Fibroblast of pulmonary artery (primary cell): ENCODE data around the gene SPHK1.

ENCODE experiments used
- DNase-seq: peaks from one replicate; pipeline ENCODE4 v3.0.0-alpha.2; 2010; ENCODE audit warnings: low read depth
- H3K4me3 ChIP-seq: replicated peaks from 2 replicates; pipeline ENCODE4 v1.5.1; 2011; ENCODE audit warnings: low read depth, mild to moderate bottlenecking, control low read depth, low read length, moderate library complexity
- TF ChIP-seq, protein P1 (sequence below): IDR thresholded peaks from 2 replicates; pipeline ENCODE4 v1.5.1; 2011; ENCODE audit warnings: mild to moderate bottlenecking, control low read depth, low read length, inconsistent platforms; ENCODE audit errors: missing control alignments

The SPHK1 gene

GRCh38 chr17:76404976-76405563, 20.7 kb downstream of the SPHK1 start:
- no peak for DNase-seq
- no peak overlapping the region for H3K4me3 ChIP-seq
- TF ChIP-seq, protein P1, sequence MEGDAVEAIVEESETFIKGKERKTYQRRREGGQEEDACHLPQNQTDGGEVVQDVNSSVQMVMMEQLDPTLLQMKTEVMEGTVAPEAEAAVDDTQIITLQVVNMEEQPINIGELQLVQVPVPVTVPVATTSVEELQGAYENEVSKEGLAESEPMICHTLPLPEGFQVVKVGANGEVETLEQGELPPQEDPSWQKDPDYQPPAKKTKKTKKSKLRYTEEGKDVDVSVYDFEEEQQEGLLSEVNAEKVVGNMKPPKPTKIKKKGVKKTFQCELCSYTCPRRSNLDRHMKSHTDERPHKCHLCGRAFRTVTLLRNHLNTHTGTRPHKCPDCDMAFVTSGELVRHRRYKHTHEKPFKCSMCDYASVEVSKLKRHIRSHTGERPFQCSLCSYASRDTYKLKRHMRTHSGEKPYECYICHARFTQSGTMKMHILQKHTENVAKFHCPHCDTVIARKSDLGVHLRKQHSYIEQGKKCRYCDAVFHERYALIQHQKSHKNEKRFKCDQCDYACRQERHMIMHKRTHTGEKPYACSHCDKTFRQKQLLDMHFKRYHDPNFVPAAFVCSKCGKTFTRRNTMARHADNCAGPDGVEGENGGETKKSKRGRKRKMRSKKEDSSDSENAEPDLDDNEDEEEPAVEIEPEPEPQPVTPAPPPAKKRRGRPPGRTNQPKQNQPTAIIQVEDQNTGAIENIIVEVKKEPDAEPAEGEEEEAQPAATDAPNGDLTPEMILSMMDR: no peak

DNA sequence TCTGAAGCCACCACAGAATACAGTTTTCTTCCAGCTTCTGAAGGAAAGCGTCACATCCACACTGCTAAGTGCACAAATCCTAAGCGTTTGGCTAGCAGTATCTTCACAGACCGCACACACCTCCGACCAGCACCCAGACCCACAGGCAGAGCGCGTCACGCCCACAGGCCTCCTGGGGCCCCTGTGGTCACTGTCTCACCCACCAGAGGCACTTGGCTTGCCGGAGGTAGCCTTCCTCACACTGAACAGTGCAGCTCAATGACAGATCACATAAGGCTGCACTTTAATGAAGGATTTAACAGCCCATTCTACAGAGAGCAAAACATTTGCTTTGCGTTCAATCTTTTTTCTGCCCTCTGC, 21.2 kb downstream of the SPHK1 start:
- no peak for DNase-seq
- TF ChIP-seq, protein P1: no peak
- no peak overlapping the region for H3K4me3 ChIP-seq

- DNase-seq: no peak
- H3K4me3 ChIP-seq: no peak overlapping the region
- TF ChIP-seq, protein P1: no peak
These were observed 21.7 kb downstream of the SPHK1 start for GRCh38 chr17:76405967-76406647.

DNA sequence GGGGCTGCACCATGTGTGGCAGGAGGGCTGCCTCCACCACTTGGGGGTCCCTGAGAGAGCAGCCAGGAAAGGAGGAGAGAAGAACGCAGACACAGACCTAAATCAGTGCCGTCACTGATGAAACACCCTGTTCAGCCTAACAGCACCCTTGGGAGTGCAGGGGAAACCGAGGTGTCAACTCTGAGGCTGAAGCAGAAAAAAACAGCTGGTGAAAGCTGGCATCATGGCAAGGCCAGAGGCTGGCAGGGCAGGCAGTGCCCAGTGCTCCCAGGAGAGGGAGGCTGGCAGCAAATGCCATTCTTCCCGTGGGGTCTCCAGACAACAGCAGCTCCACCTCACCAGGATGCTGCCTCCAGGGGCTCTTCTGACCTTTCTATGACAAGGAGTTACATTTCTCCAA, 23.1 kb downstream of the SPHK1 start:
- no peak overlapping the region for H3K4me3 ChIP-seq
- TF ChIP-seq, protein P1: no peak
- DNase-seq: no peak

- DNase-seq: peak; percentile 60
- TF ChIP-seq, protein P1: peak; percentile 88
- H3K4me3 ChIP-seq: no peak overlapping the region
These were observed 23.8 kb downstream of the SPHK1 start for GRCh38 chr17:76408037-76408849.

GRCh38 chr17:76410328-76410965, 26.0 kb downstream of the SPHK1 start:
- no peak overlapping the region for H3K4me3 ChIP-seq
- TF ChIP-seq, protein P1: no peak

More at GRCh38 chr17:76410328-76410965, 26.0 kb downstream of the SPHK1 start:
- no peak for DNase-seq
